Right kidney (tissue), 9 donors: ENCODE data around the gene GABBR2.

Experiments used
- DNase-seq: peaks from one replicate; pipeline ENCODE4 v3.0.0-alpha.2; 2016
- long read RNA-seq, 8 donors: transcript quantifications; one replicate each; lab custom pipeline, GENCODE V29; 2026

GABBR2 gene
- long read RNA-seq, donor 1, result 0 reads
- long read RNA-seq, donor 2, result 0 reads
- long read RNA-seq, donor 3, result 0 reads
- long read RNA-seq, donor 4, result 0 reads
- long read RNA-seq, donor 5, full-length matches to known transcripts, result 2 of 2 reads
- long read RNA-seq, donor 5, partial matches to known transcripts, result 0 of 2 reads
- long read RNA-seq, donor 5, other reads (novel, unspliced or antisense), result 0 of 2 reads
- long read RNA-seq, donor 6, result 0 reads
- long read RNA-seq, donor 7, result 0 reads
- long read RNA-seq, donor 8, full-length matches to known transcripts, result 1 of 1 reads
- long read RNA-seq, donor 8, partial matches to known transcripts, result 0 of 1 reads
- long read RNA-seq, donor 8, other reads (novel, unspliced or antisense), result 0 of 1 reads

GRCh38 chr9:98708933-98709911, at the start of gene GABBR2:
Gene GABBR2 (minus strand): TSS chr9:98708935. CDS start chr9:98708737, 198 bp downstream.
- peak; percentile 49 for DNase-seq

- DNase-seq, result no peak
Observed at GRCh38 chr9:98755006-98755618, 46.4 kb upstream of the GABBR2 start.

- DNase-seq, result no peak
Observed at GRCh38 chr9:98751210-98751609, 42.5 kb upstream of the GABBR2 start.

- no peak for DNase-seq
Observed at GRCh38 chr9:98750364-98751060, 41.8 kb upstream of the GABBR2 start.

- no peak for DNase-seq
Observed at GRCh38 chr9:98747476-98747875, 38.7 kb upstream of the GABBR2 start.

- DNase-seq, result no peak
Observed at GRCh38 chr9:98745470-98745869, 36.7 kb upstream of the GABBR2 start.

- DNase-seq, result no peak
Observed at GRCh38 chr9:98743818-98744611, 35.3 kb upstream of the GABBR2 start.

GRCh38 chr9:98743329-98743728, 34.6 kb upstream of the GABBR2 start:
- DNase-seq, result no peak

- no peak for DNase-seq
Observed at GRCh38 chr9:98742325-98743280, 33.9 kb upstream of the GABBR2 start.

- no peak for DNase-seq
Observed at GRCh38 chr9:98740226-98740881, 31.6 kb upstream of the GABBR2 start.

- DNase-seq, result no peak
Observed at GRCh38 chr9:98738741-98739140, 30.0 kb upstream of the GABBR2 start.

- DNase-seq, result no peak
Observed at GRCh38 chr9:98736226-98736625, 27.5 kb upstream of the GABBR2 start.

GRCh38 chr9:98732801-98733200, 24.1 kb upstream of the GABBR2 start:
- DNase-seq, result no peak

- no peak for DNase-seq
Observed at GRCh38 chr9:98732091-98732490, 23.4 kb upstream of the GABBR2 start.

GRCh38 chr9:98730871-98731270, 22.1 kb upstream of the GABBR2 start:
- no peak for DNase-seq

GRCh38 chr9:98728500-98728899, 19.8 kb upstream of the GABBR2 start:
- no peak for DNase-seq

GRCh38 chr9:98727428-98727827, 18.7 kb upstream of the GABBR2 start:
- no peak for DNase-seq

GRCh38 chr9:98726735-98727134, 18.0 kb upstream of the GABBR2 start:
- no peak for DNase-seq

GRCh38 chr9:98724810-98725530, 16.2 kb upstream of the GABBR2 start:
- no peak for DNase-seq
